Endothelial cell of umbilical vein (primary cell): ENCODE measurements around the gene TUBB2A. TPM values are rescaled to one million over a fixed set of nuclear protein-coding genes. Genes with fewer than 3 reads are reported as not detected.

Source experiments
- BruUV-seq: library from RNA; stranded (reverse); fragments of 400-500 nt; replicated peaks from 2 replicates; lab custom pipeline; 2021; lab: Mats Ljungman, UMichigan
- CTCF ChIA-PET: fragments of 300-600, 350-600 bp; sonication (Branson Sonifier 250); formaldehyde crosslinking; loops from one replicate; lab custom pipeline; 2021; ENCODE audit warnings: antibody characterized with exemption, inconsistent platforms; lab: Charles Lee
- POLR2A ChIA-PET: fragments of 300-600, 350-600 bp; sonication (Branson Sonifier 250); formaldehyde crosslinking; loops from one replicate; lab custom pipeline; 2021; ENCODE audit warnings: antibody characterized with exemption, inconsistent platforms; lab: Charles Lee
- DNase-seq: peaks from one replicate; pipeline ENCODE4 v3.0.0-alpha.2; 2011; ENCODE audit warnings: low read depth, low spot score
- FAIRE-seq: peaks from 2 replicates; lab custom pipeline; 2011; peaks lifted over from hg19 to GRCh38; lab: Jason Lieb, UNC
- H2AFZ ChIP-seq: 2 replicates; pipeline ENCODE4 v1.6.0; 2012; ENCODE audit warnings: low read depth, low read length, control low read depth, inconsistent platforms
- H3K27ac ChIP-seq: 2 replicates; pipeline ENCODE4 v1.5.1; 2011; ENCODE audit warnings: low read depth, mild to moderate bottlenecking, control low read depth, low read length, moderate library complexity; ENCODE audit not compliant: insufficient read depth
- H3K27me3 ChIP-seq, 2 experiments: 2 replicates each; pipeline versions ENCODE4 v1.6.0 to v1.6.1; 2011; ENCODE audit warnings: low read length in 2 of 2, mixed read lengths in 1 of 2; ENCODE audit not compliant: control insufficient read depth in 2 of 2, insufficient read depth in 2 of 2
- H3K36me3 ChIP-seq, 2 experiments: 2 replicates in 1 of 2; 3 replicates in 1 of 2; pipeline ENCODE4 v1.5.1; 2011; ENCODE audit warnings: low read length in 2 of 2, mild to moderate bottlenecking in 1 of 2, moderate library complexity in 1 of 2; ENCODE audit not compliant: control insufficient read depth in 2 of 2, insufficient read depth in 2 of 2; ENCODE audit errors: extremely low read depth in 1 of 2
- H3K4me1 ChIP-seq: 3 replicates; pipeline ENCODE4 v1.5.1; 2011; ENCODE audit warnings: mild to moderate bottlenecking, low read length; ENCODE audit not compliant: control insufficient read depth, insufficient read depth; ENCODE audit errors: extremely low read depth
- H3K4me2 ChIP-seq: 2 replicates; pipeline ENCODE4 v1.6.1; 2011; ENCODE audit warnings: low read length, control low read depth, mixed read lengths; ENCODE audit not compliant: insufficient read depth
- H3K4me3 ChIP-seq, 3 experiments: fragments of 200-600 bp in 1 of 3; sonication (generic), shearing (Covaris generic) in 1 of 3; replicated peaks in 1 of 3; 2 replicates each; pipeline ENCODE4 v1.5.1; 2011 to 2016; ENCODE audit warnings: control low read depth in 3 of 3, low read length in 3 of 3, mild to moderate bottlenecking in 2 of 3, inconsistent platforms in 1 of 3, low read depth in 1 of 3, moderate library complexity in 1 of 3; ENCODE audit not compliant: insufficient read depth in 1 of 3
- H3K79me2 ChIP-seq: 2 replicates; pipeline ENCODE4 v1.6.0; 2012; ENCODE audit warnings: low read length, inconsistent platforms; ENCODE audit not compliant: control insufficient read depth, insufficient read depth
- H3K9ac ChIP-seq: replicated peaks from 2 replicates; pipeline ENCODE3; 2011; ENCODE audit warnings: low read length, control low read depth; ENCODE audit not compliant: insufficient read depth; ENCODE audit errors: extremely low read depth
- H3K9me1 ChIP-seq: replicated peaks from 3 replicates; pipeline ENCODE4 v1.6.0; 2011; ENCODE audit warnings: mild to moderate bottlenecking, low read length; ENCODE audit not compliant: control insufficient read depth, insufficient read depth; ENCODE audit errors: extremely low read depth
- H3K9me3 ChIP-seq: replicated peaks from 2 replicates; pipeline ENCODE4 v1.5.1; 2012; ENCODE audit warnings: low read length, inconsistent platforms; ENCODE audit not compliant: control insufficient read depth, insufficient read depth
- H4K20me1 ChIP-seq: replicated peaks from 2 replicates; pipeline ENCODE3; 2011; ENCODE audit warnings: mild to moderate bottlenecking, low read length; ENCODE audit not compliant: control insufficient read depth, insufficient read depth; ENCODE audit errors: extremely low read depth
- EZH2 ChIP-seq: IDR thresholded peaks from 2 replicates; pipeline ENCODE4 v1.6.1; 2012; ENCODE audit warnings: borderline replicate concordance, low read depth, mild to moderate bottlenecking, moderate library complexity, low read length, inconsistent platforms; ENCODE audit not compliant: severe bottlenecking
- FOS ChIP-seq: IDR thresholded peaks from 2 replicates; pipeline ENCODE4 v1.6.1; 2011; ENCODE audit warnings: mild to moderate bottlenecking, low read length, moderate library complexity, borderline replicate concordance; ENCODE audit not compliant: insufficient read depth
- GATA2 ChIP-seq: IDR thresholded peaks from 2 replicates; pipeline ENCODE4 v1.7.0; 2011; ENCODE audit warnings: low read depth, mild to moderate bottlenecking, moderate library complexity, mixed read lengths, low read length; ENCODE audit not compliant: insufficient read length, insufficient read depth
- MYC ChIP-seq: IDR thresholded peaks from one replicate; pipeline ENCODE4 v1.6.1; 2011; ENCODE audit warnings: mild to moderate bottlenecking, low read depth, low read length
- POLR2A ChIP-seq: IDR thresholded peaks from 2 replicates; pipeline ENCODE4 v1.6.1; 2012; ENCODE audit warnings: low read depth, mild to moderate bottlenecking, control low read depth, low read length
- POLR2AphosphoS5 ChIP-seq: IDR thresholded peaks from 2 replicates; pipeline ENCODE4 v1.6.1; 2012; ENCODE audit warnings: low read depth, mild to moderate bottlenecking, control low read depth, low read length, moderate library complexity; ENCODE audit not compliant: insufficient read depth
- dilution Hi-C: fragments of 300-500 bp; cut with MboI; formaldehyde crosslinking; loops from one replicate; pipeline ENCODE4 v1.15.0; 2019; ENCODE audit warnings: low sequenced_read_pairs; ENCODE audit not compliant: extremely low pct_ligation_motif_present
- intact Hi-C: fragments of 100-400 bp; cut with micrococcal nuclease; formaldehyde crosslinking; loops from one replicate; pipeline ENCODE4 v1.10.0; 2022
- polyA plus RNA-seq, 4 experiments: library from polyadenylated mRNA; depleted of rRNA in 3 of 4; stranded (reverse) in 3 of 4; unstranded in 1 of 4; fragments of >200 nt; gene quantifications; 2 replicates each; pipeline versions ENCODE4 v1.2.1 to v1.2.3, GENCODE V29; 2011 to 2012; ENCODE audit warnings: missing spikeins in 1 of 4
- total RNA-seq: library from RNA; stranded (reverse); gene quantifications from 2 replicates; pipeline ENCODE4 v1.2.3, GENCODE V29; 2021
- TF ChIP-seq, protein P1 (sequence below): IDR thresholded peaks from 2 replicates; pipeline ENCODE4 v1.6.1; 2011; ENCODE audit not compliant: insufficient read depth, insufficient read length
- TF ChIP-seq, protein P2 (sequence below), 2 donors: IDR thresholded peaks; 1 replicate in 1 of 2; 2 replicates in 1 of 2; pipeline ENCODE4 v1.5.1; 2011; ENCODE audit warnings: low read length in 2 of 2, mild to moderate bottlenecking in 2 of 2, moderate library complexity in 2 of 2, control low read depth in 1 of 2, inconsistent platforms in 1 of 2, low read depth in 1 of 2; ENCODE audit not compliant: insufficient read depth in 1 of 2; ENCODE audit errors: extremely low read depth in 1 of 2

TUBB2A gene
- total and polyA plus RNA-seq, 2 donors (not counting 3 experiments of a cell fraction or from before 2014, with no cell fraction given), result 80.3 to 99.2 TPM

DNA sequence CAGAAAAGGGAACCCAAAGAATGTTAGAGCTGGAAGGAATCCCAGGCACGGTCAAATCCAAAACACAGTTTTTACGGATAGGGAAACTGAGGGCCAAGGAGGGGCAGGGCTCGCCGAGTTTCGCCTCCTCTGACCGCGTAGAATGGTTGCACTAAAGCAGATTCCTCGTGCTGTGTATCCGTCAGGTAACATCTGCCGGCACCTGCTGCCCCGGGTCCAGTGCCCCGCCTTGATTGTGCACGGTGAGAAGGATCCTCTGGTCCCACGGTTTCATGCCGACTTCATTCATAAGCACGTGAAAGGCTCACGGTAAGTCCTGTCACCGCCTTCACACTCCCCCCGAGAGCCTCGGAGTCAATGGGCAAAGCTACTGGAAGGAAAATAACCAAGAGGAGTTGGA lies 17.1 kb downstream of the TUBB2A start:
- intact Hi-C loops (no loop called here), dilution Hi-C loops (no loop called here)
- H4K20me1 ChIP-seq, result no peaks in the 10 kb centered on the region
- no peak overlapping the region for H3K27ac ChIP-seq
- H3K9me1 ChIP-seq, result no peaks in the 10 kb centered on the region
- TF ChIP-seq POLR2A (no peak), MYC (no peak), POLR2AphosphoS5 (no peak), GATA2 (no peak), FOS (no peak), EZH2 (no peak)
- TF ChIP-seq, protein P1, sequence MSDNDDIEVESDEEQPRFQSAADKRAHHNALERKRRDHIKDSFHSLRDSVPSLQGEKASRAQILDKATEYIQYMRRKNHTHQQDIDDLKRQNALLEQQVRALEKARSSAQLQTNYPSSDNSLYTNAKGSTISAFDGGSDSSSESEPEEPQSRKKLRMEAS, result no peak
- TF ChIP-seq, protein P2, sequence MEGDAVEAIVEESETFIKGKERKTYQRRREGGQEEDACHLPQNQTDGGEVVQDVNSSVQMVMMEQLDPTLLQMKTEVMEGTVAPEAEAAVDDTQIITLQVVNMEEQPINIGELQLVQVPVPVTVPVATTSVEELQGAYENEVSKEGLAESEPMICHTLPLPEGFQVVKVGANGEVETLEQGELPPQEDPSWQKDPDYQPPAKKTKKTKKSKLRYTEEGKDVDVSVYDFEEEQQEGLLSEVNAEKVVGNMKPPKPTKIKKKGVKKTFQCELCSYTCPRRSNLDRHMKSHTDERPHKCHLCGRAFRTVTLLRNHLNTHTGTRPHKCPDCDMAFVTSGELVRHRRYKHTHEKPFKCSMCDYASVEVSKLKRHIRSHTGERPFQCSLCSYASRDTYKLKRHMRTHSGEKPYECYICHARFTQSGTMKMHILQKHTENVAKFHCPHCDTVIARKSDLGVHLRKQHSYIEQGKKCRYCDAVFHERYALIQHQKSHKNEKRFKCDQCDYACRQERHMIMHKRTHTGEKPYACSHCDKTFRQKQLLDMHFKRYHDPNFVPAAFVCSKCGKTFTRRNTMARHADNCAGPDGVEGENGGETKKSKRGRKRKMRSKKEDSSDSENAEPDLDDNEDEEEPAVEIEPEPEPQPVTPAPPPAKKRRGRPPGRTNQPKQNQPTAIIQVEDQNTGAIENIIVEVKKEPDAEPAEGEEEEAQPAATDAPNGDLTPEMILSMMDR (IDR thresholded peaks at IDR 0.05; ENCODE audit: extremely low read depth in 1 of 2, insufficient read depth in 1 of 2, low read depth in 1 of 2, low read length in 2 of 2), result no peak
- FAIRE-seq, result no peak
- H3K9ac ChIP-seq, result no peak overlapping the region
- DNase-seq, result no peak
- BruUV-seq, result no TSS peak
- no peak overlapping the region for H3K4me2 ChIP-seq
- POLR2A ChIA-PET, result no interaction called here
- H3K9me3 ChIP-seq, result no peaks in the 10 kb centered on the region
- H3K4me1 ChIP-seq, result peaks cover 13% of the 10 kb centered on the region
- H3K36me3 ChIP-seq, result peaks cover 0 to 3% of the 10 kb centered on the region in 2 experiments
- no peak overlapping the region for H2AFZ ChIP-seq
- H3K4me3 ChIP-seq, result no peak overlapping the region
- no peaks in the 10 kb centered on the region for H3K79me2 ChIP-seq
- CTCF ChIA-PET, result interaction anchor here (0.7 to 3.0 kb wide), 2 partner anchors 111 to 114 kb away, joined by 3 to 19 read pairs; no protein-coding TSS in a partner anchor
- no peaks in the 10 kb centered on the region for H3K27me3 ChIP-seq
